Measurements from ENCODE around the gene TNFRSF25. TPM values are rescaled to one million over a fixed set of nuclear protein-coding genes. Genes with fewer than 3 reads are reported as not detected.
A peak's percentile ranks its signal among the peaks of the same experiment; 100 is the strongest.

TNFRSF25 gene
- total RNA-seq, 1 experiment from 2014 or later: 1.2 TPM

- no peak for DNase-seq (ENCODE audit: low read depth, low spot score)
- in situ Hi-C loops (cut with HindIII; ENCODE audit: low pct_unique_long_range_greater_than_20kb, low sequenced_read_pairs): no loop called here
Observed at GRCh38 chr1:6491480-6491962, 25.5 kb upstream of the TNFRSF25 start, which contains the start of gene PLEKHG5. Gene PLEKHG5, minus strand, starts transcription at chr1:6491667. Its CDS starts 14,096 bp downstream, at chr1:6477571.

- DNase-seq (ENCODE audit: low read depth, low spot score): no peak
- in situ Hi-C loops (cut with HindIII; ENCODE audit: low pct_unique_long_range_greater_than_20kb, low sequenced_read_pairs): no loop called here
Observed at GRCh38 chr1:6491081-6491449, 25.1 kb upstream of the TNFRSF25 start.

- in situ Hi-C loops (cut with HindIII; ENCODE audit: low pct_unique_long_range_greater_than_20kb, low sequenced_read_pairs): no loop called here
Observed at GRCh38 chr1:6490181-6491080, 24.5 kb upstream of the TNFRSF25 start.

GRCh38 chr1:6489799-6490180 is 23.8 kb upstream of the TNFRSF25 start:
- in situ Hi-C loops (cut with HindIII; ENCODE audit: low pct_unique_long_range_greater_than_20kb, low sequenced_read_pairs): no loop called here

More at GRCh38 chr1:6490181-6491080, 24.5 kb upstream of the TNFRSF25 start:
- DNase-seq (ENCODE audit: low read depth, low spot score): peak; percentile 58

GRCh38 chr1:6489383-6489765 is 23.4 kb upstream of the TNFRSF25 start:
- no peak for DNase-seq (ENCODE audit: low read depth, low spot score)

More at GRCh38 chr1:6489799-6490180, 23.8 kb upstream of the TNFRSF25 start:
- DNase-seq (ENCODE audit: low read depth, low spot score): peak; percentile 69

GRCh38 chr1:6488602-6489382 is 22.8 kb upstream of the TNFRSF25 start:
- in situ Hi-C loops (cut with HindIII; ENCODE audit: low pct_unique_long_range_greater_than_20kb, low sequenced_read_pairs): no loop called here
- DNase-seq (ENCODE audit: low read depth, low spot score): no peak

More at GRCh38 chr1:6489383-6489765, 23.4 kb upstream of the TNFRSF25 start:
- in situ Hi-C loops (cut with HindIII; ENCODE audit: low pct_unique_long_range_greater_than_20kb, low sequenced_read_pairs): no loop called here

- in situ Hi-C loops (cut with HindIII; ENCODE audit: low pct_unique_long_range_greater_than_20kb, low sequenced_read_pairs): no loop called here
- DNase-seq (ENCODE audit: low read depth, low spot score): no peak
Observed at GRCh38 chr1:6487804-6488484, 22.0 kb upstream of the TNFRSF25 start.

GRCh38 chr1:6486433-6487011 is 20.5 kb upstream of the TNFRSF25 start:
- DNase-seq (ENCODE audit: low read depth, low spot score): peak; percentile 81
- in situ Hi-C loops (cut with HindIII; ENCODE audit: low pct_unique_long_range_greater_than_20kb, low sequenced_read_pairs): no loop called here

- in situ Hi-C loops (cut with HindIII; ENCODE audit: low pct_unique_long_range_greater_than_20kb, low sequenced_read_pairs): no loop called here
- no peak for DNase-seq (ENCODE audit: low read depth, low spot score)
Observed at GRCh38 chr1:6485168-6486101, 19.5 kb upstream of the TNFRSF25 start.

- in situ Hi-C loops (cut with HindIII; ENCODE audit: low pct_unique_long_range_greater_than_20kb, low sequenced_read_pairs): no loop called here
- DNase-seq (ENCODE audit: low read depth, low spot score): no peak
Observed at GRCh38 chr1:6484826-6485167, 18.8 kb upstream of the TNFRSF25 start.

GRCh38 chr1:6483761-6484117 is 17.8 kb upstream of the TNFRSF25 start:
- in situ Hi-C loops (cut with HindIII; ENCODE audit: low pct_unique_long_range_greater_than_20kb, low sequenced_read_pairs): no loop called here

GRCh38 chr1:6483017-6483760 is 17.2 kb upstream of the TNFRSF25 start:
- no peak for DNase-seq (ENCODE audit: low read depth, low spot score)
- in situ Hi-C loops (cut with HindIII; ENCODE audit: low pct_unique_long_range_greater_than_20kb, low sequenced_read_pairs): no loop called here

More at GRCh38 chr1:6483761-6484117, 17.8 kb upstream of the TNFRSF25 start:
- DNase-seq (ENCODE audit: low read depth, low spot score): no peak

- in situ Hi-C loops (cut with HindIII; ENCODE audit: low pct_unique_long_range_greater_than_20kb, low sequenced_read_pairs): no loop called here
- no peak for DNase-seq (ENCODE audit: low read depth, low spot score)
Observed at GRCh38 chr1:6481820-6482219, 15.8 kb upstream of the TNFRSF25 start.

- in situ Hi-C loops (cut with HindIII; ENCODE audit: low pct_unique_long_range_greater_than_20kb, low sequenced_read_pairs): no loop called here
- no peak for DNase-seq (ENCODE audit: low read depth, low spot score)
Observed at GRCh38 chr1:6477039-6477820, 11.3 kb upstream of the TNFRSF25 start.

- DNase-seq (ENCODE audit: low read depth, low spot score): no peak
- in situ Hi-C loops (cut with HindIII; ENCODE audit: low pct_unique_long_range_greater_than_20kb, low sequenced_read_pairs): no loop called here
Observed at GRCh38 chr1:6476483-6476882, 10.5 kb upstream of the TNFRSF25 start.
